ENCODE results near the gene COMMD8.

DNA sequence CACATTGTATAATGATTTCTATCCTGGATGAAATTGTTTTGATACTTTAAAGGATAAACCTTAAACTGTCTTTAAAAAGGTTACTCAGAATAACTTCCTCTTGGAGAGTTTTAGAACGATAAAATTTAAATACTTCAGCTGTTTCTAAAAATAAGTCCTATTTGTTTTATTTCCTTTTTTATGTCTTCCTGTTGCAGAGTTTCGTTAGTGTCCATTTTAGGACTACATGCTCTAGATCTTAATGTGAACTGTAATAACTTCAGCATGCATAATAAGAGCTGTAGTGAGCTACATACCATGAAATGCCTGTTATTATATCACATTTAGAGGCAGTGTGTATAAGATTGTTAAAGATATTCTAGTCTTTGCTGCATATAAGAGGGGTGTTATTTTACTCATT, 36.2 kb upstream of the COMMD8 start:
- TF ChIP-seq, protein P1, sequence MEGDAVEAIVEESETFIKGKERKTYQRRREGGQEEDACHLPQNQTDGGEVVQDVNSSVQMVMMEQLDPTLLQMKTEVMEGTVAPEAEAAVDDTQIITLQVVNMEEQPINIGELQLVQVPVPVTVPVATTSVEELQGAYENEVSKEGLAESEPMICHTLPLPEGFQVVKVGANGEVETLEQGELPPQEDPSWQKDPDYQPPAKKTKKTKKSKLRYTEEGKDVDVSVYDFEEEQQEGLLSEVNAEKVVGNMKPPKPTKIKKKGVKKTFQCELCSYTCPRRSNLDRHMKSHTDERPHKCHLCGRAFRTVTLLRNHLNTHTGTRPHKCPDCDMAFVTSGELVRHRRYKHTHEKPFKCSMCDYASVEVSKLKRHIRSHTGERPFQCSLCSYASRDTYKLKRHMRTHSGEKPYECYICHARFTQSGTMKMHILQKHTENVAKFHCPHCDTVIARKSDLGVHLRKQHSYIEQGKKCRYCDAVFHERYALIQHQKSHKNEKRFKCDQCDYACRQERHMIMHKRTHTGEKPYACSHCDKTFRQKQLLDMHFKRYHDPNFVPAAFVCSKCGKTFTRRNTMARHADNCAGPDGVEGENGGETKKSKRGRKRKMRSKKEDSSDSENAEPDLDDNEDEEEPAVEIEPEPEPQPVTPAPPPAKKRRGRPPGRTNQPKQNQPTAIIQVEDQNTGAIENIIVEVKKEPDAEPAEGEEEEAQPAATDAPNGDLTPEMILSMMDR (IDR thresholded peaks at IDR 0.05), result no peak
- no peak for TF ChIP-seq POLR2A (IDR thresholded peaks at IDR 0.05)
